Trophoblast cell (in vitro differentiated cells and primary cell): ENCODE data around the gene CSTF1.

Source experiments
- DNase-seq, 2 donors: peaks; one replicate each; pipeline ENCODE4 v3.0.0-alpha.2; 2016
- H2AFZ ChIP-seq: 2 replicates; pipeline ENCODE4 v1.6.1; 2013; ENCODE audit warnings: low read length, moderate library complexity, mild to moderate bottlenecking; ENCODE audit not compliant: insufficient read depth, poor library complexity
- H2AK5ac ChIP-seq: 2 replicates; pipeline ENCODE4 v1.6.1; 2013; ENCODE audit warnings: mild to moderate bottlenecking, low read length
- H2BK120ac ChIP-seq: 2 replicates; pipeline ENCODE4 v1.6.1; 2013; ENCODE audit warnings: low read length, mild to moderate bottlenecking, moderate library complexity; ENCODE audit not compliant: insufficient read depth, poor library complexity
- H2BK12ac ChIP-seq: 2 replicates; pipeline ENCODE4 v1.6.1; 2013; ENCODE audit warnings: mild to moderate bottlenecking, low read length, moderate library complexity
- H2BK5ac ChIP-seq: 2 replicates; pipeline ENCODE4 v1.6.1; 2013; ENCODE audit warnings: low read length, low read depth, moderate library complexity, mild to moderate bottlenecking; ENCODE audit not compliant: poor library complexity
- H3K14ac ChIP-seq: 2 replicates; pipeline ENCODE4 v1.6.1; 2013; ENCODE audit warnings: mild to moderate bottlenecking, low read length
- H3K18ac ChIP-seq: 2 replicates; pipeline ENCODE4 v1.6.1; 2013; ENCODE audit warnings: mild to moderate bottlenecking, low read length
- H3K23ac ChIP-seq: 2 replicates; pipeline ENCODE4 v1.6.1; 2013; ENCODE audit warnings: low read length
- H3K27ac ChIP-seq: 2 replicates; pipeline ENCODE4 v1.5.1; 2013; ENCODE audit warnings: low read depth, mild to moderate bottlenecking, inconsistent platforms, low read length, moderate library complexity
- H3K27me3 ChIP-seq: 2 replicates; pipeline ENCODE4 v1.6.1; 2013; ENCODE audit warnings: inconsistent platforms, mild to moderate bottlenecking, low read length, moderate library complexity; ENCODE audit not compliant: insufficient read depth
- H3K36me3 ChIP-seq, 2 experiments: 1 replicate in 1 of 2; 2 replicates in 1 of 2; pipeline ENCODE4 v1.6.1; 2013; ENCODE audit warnings: low read length in 2 of 2, mild to moderate bottlenecking in 2 of 2, moderate library complexity in 1 of 2; ENCODE audit not compliant: insufficient read depth in 2 of 2, control insufficient read depth in 1 of 2
- H3K4ac ChIP-seq: 2 replicates; pipeline ENCODE4 v1.6.1; 2013; ENCODE audit warnings: low read depth, mild to moderate bottlenecking, low read length, moderate library complexity
- H3K4me1 ChIP-seq, 2 experiments: 1 replicate in 1 of 2; 2 replicates in 1 of 2; pipeline ENCODE4 v1.6.1; 2013; ENCODE audit warnings: low read length in 2 of 2, mild to moderate bottlenecking in 2 of 2, moderate library complexity in 1 of 2; ENCODE audit not compliant: insufficient read depth in 2 of 2, control insufficient read depth in 1 of 2
- H3K4me2 ChIP-seq: 2 replicates; pipeline ENCODE4 v1.6.1; 2013; ENCODE audit warnings: inconsistent platforms, mild to moderate bottlenecking, low read length, moderate library complexity
- H3K4me3 ChIP-seq: 2 replicates; pipeline ENCODE4 v1.5.1; 2013; ENCODE audit warnings: mild to moderate bottlenecking, low read depth, low read length, inconsistent platforms
- H3K79me1 ChIP-seq: one replicate; pipeline ENCODE4 v1.6.1; 2013; ENCODE audit warnings: low read length
- H3K79me2 ChIP-seq: 2 replicates; pipeline ENCODE4 v1.6.1; 2013; ENCODE audit warnings: low read length, mild to moderate bottlenecking; ENCODE audit not compliant: control insufficient read depth, insufficient read depth, poor library complexity
- H3K9ac ChIP-seq: 2 replicates; pipeline ENCODE4 v1.6.1; 2013; ENCODE audit warnings: mild to moderate bottlenecking, low read length
- H3K9me3 ChIP-seq: 2 replicates; pipeline ENCODE4 v1.6.1; 2013; ENCODE audit warnings: low read depth, mild to moderate bottlenecking, control low read depth, inconsistent platforms, low read length; ENCODE audit not compliant: insufficient read depth
- H4K12ac ChIP-seq: 2 replicates; pipeline ENCODE4 v1.6.1; 2013; ENCODE audit warnings: low read depth, mild to moderate bottlenecking, low read length, moderate library complexity
- H4K8ac ChIP-seq: 2 replicates; pipeline ENCODE4 v1.6.1; 2013; ENCODE audit warnings: low read depth, mild to moderate bottlenecking, low read length, moderate library complexity
- H4K91ac ChIP-seq: one replicate; pipeline ENCODE4 v1.6.1; 2013; ENCODE audit warnings: low read depth, mild to moderate bottlenecking, low read length, moderate library complexity
- WGBS: extraction: QIAGEN DNeasy Blood & Tissue Kit; methylation state at CpG from one replicate; pipeline ENCODE4 v1.1.7; 2013; ENCODE audit warnings: missing lambda C conversion rate; ENCODE audit not compliant: insufficient read length, insufficient coverage; ENCODE audit errors: extremely low coverage; 5-methylcytosine and 5-hydroxymethylcytosine counted together

CSTF1 gene

DNA sequence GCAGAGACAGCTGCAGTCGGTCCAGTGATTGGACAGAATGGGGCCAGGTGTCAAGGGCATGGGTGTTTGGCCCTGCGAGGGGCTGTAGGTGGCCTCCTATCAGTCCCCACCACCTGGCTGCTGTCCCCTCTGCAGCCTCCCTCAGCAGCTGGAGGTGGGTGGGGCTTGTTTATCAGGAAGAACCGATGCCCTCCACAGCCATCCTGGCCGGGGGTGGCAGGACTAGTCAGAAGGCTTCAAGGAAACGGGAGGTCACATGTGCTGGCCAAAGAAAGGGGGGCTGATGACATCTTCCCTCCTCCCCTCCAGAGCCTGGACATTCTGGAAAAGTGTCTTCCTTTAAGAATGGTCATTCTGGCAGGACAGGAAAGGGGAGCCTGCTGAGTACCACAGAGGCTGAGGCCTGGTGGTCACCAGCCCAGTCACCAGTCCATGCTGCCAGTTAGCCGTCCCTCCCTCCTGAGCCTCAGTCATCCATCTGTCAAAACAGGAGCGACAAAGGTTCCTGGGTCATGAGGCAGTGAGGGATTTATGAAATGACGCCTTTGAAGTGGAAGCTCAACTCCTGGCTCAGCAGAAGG lies 29.5 kb upstream of the CSTF1 start:
- Histone ChIP-seq H3K14ac (no peak overlapping the region), H3K79me2 (peaks cover 5% of the 10 kb centered on the region)

GRCh38 chr20:56363491-56363890 lies 29.0 kb upstream of the CSTF1 start:
- no peak overlapping the region for H4K91ac ChIP-seq
- H3K9ac ChIP-seq, result no peak overlapping the region
- no peaks in the 10 kb centered on the region for H3K9me3 ChIP-seq
- H2BK120ac ChIP-seq, result no peak overlapping the region
- no peak overlapping the region for H3K4me3 ChIP-seq
- H3K14ac ChIP-seq, result no peak overlapping the region
- H3K4me1 ChIP-seq, result peaks cover 11% of the 10 kb centered on the region in 2 experiments
- H2AK5ac ChIP-seq, result no peak overlapping the region
- no peak overlapping the region for H3K23ac ChIP-seq
- no peak overlapping the region for H2BK5ac ChIP-seq
- H3K79me1 ChIP-seq, result peaks cover 15% of the 10 kb centered on the region
- no peak overlapping the region for H3K4me2 ChIP-seq
- H3K36me3 ChIP-seq, result peaks cover 16 to 17% of the 10 kb centered on the region in 2 experiments
- DNase-seq, result no peak
- no peak overlapping the region for H3K18ac ChIP-seq
- no peak overlapping the region for H2AFZ ChIP-seq
- no peak overlapping the region for H2BK12ac ChIP-seq
- no peak overlapping the region for H3K4ac ChIP-seq
- WGBS, result no CpG with 5 or more reads among the region's 6 CpGs
- H4K12ac ChIP-seq, result no peak overlapping the region
- H4K8ac ChIP-seq, result no peak overlapping the region
- no peak overlapping the region for H3K27ac ChIP-seq
- H3K27me3 ChIP-seq, result no peaks in the 10 kb centered on the region
- peaks cover 5% of the 10 kb centered on the region for H3K79me2 ChIP-seq

More for the DNA sequence above, 29.5 kb upstream of the CSTF1 start:
- Histone ChIP-seq H4K91ac (no peak overlapping the region), H4K12ac (no peak overlapping the region), H3K18ac (no peak overlapping the region), H2BK12ac (no peak overlapping the region), H3K23ac (no peak overlapping the region), H2AFZ (no peak overlapping the region), H4K8ac (no peak overlapping the region), H3K4ac (peak overlapping the region; percentile 56), H3K9me3 (no peaks in the 10 kb centered on the region), H3K9ac (no peak overlapping the region), H3K79me1 (peaks cover 15% of the 10 kb centered on the region), H3K27ac (no peak overlapping the region), H3K27me3 (no peaks in the 10 kb centered on the region), H3K4me3 (no peak overlapping the region), H2BK5ac (no peak overlapping the region), H3K4me2 (no peak overlapping the region), H2AK5ac (no peak overlapping the region), H2BK120ac (no peak overlapping the region), H3K36me3 (peaks cover 16 to 17% of the 10 kb centered on the region in 2 experiments), H3K4me1 (peaks cover 11% of the 10 kb centered on the region in 2 experiments)
- DNase-seq, result no peak
- WGBS, result no CpG with 5 or more reads among the region's 8 CpGs

GRCh38 chr20:56368351-56369134 lies 23.9 kb upstream of the CSTF1 start:
- no peak overlapping the region for H4K91ac ChIP-seq
- no peak overlapping the region for H3K9ac ChIP-seq
- H3K18ac ChIP-seq, result no peak overlapping the region
- no CpG with 5 or more reads among the region's 6 CpGs for WGBS
- H3K27ac ChIP-seq, result no peak overlapping the region
- no peak overlapping the region for H3K14ac ChIP-seq
- H4K12ac ChIP-seq, result no peak overlapping the region
- H2BK120ac ChIP-seq, result no peak overlapping the region
- H2BK5ac ChIP-seq, result no peak overlapping the region
- H3K4me2 ChIP-seq, result no peak overlapping the region
- H3K79me2 ChIP-seq, result no peaks in the 10 kb centered on the region
- H2AFZ ChIP-seq, result no peak overlapping the region
- H3K36me3 ChIP-seq, result peaks cover 26 to 52% of the 10 kb centered on the region in 2 experiments
- no peaks in the 10 kb centered on the region for H3K4me1 ChIP-seq
- H3K27me3 ChIP-seq, result no peaks in the 10 kb centered on the region
- H3K79me1 ChIP-seq, result no peaks in the 10 kb centered on the region
- DNase-seq, result no peak
- H4K8ac ChIP-seq, result no peak overlapping the region
- no peak overlapping the region for H3K23ac ChIP-seq
- H3K4ac ChIP-seq, result no peak overlapping the region
- H2BK12ac ChIP-seq, result no peak overlapping the region
- no peaks in the 10 kb centered on the region for H3K9me3 ChIP-seq
- no peak overlapping the region for H2AK5ac ChIP-seq
- no peak overlapping the region for H3K4me3 ChIP-seq

- Histone ChIP-seq H4K8ac (no peak overlapping the region), H3K4ac (no peak overlapping the region), H3K4me3 (no peak overlapping the region), H3K36me3 (peaks cover 28 to 58% of the 10 kb centered on the region in 2 experiments), H3K14ac (no peak overlapping the region), H3K23ac (no peak overlapping the region), H2BK12ac (no peak overlapping the region), H4K91ac (no peak overlapping the region), H3K27me3 (no peaks in the 10 kb centered on the region), H4K12ac (no peak overlapping the region), H3K79me2 (no peaks in the 10 kb centered on the region), H3K18ac (no peak overlapping the region), H3K4me1 (no peaks in the 10 kb centered on the region), H2BK120ac (no peak overlapping the region), H3K79me1 (no peaks in the 10 kb centered on the region), H3K9me3 (no peaks in the 10 kb centered on the region), H2AFZ (no peak overlapping the region), H2AK5ac (no peak overlapping the region), H2BK5ac (no peak overlapping the region), H3K4me2 (no peak overlapping the region), H3K9ac (no peak overlapping the region), H3K27ac (no peak overlapping the region)
- WGBS, result no CpG with 5 or more reads among the region's 4 CpGs
- DNase-seq, result no peak
These were observed 23.3 kb upstream of the CSTF1 start for GRCh38 chr20:56369179-56369578.
